AG10803 (cell line): Measurements from ENCODE around the gene WBP2NL.

Experiments
- DNase-seq: peaks from one replicate; pipeline ENCODE4 v3.0.0; 2010; ENCODE audit warnings: low read depth
- H3K4me3 ChIP-seq: 2 replicates; pipeline ENCODE4 v1.5.1; 2011; ENCODE audit warnings: mild to moderate bottlenecking, low read length, control low read depth
- CTCF ChIP-seq: conservative IDR thresholded peaks from 2 replicates; pipeline ENCODE4 v1.5.1; 2011; ENCODE audit warnings: mild to moderate bottlenecking, low read length, control low read depth, inconsistent platforms

The WBP2NL gene

GRCh38 chr22:41992496-41992895 is 6.1 kb upstream of the WBP2NL start:
- no peak for DNase-seq
- no peak overlapping the region for H3K4me3 ChIP-seq
- no peak for TF ChIP-seq CTCF

GRCh38 chr22:41995211-41995610 is 3.4 kb upstream of the WBP2NL start:
- no peak for TF ChIP-seq CTCF
- no peak overlapping the region for H3K4me3 ChIP-seq

GRCh38 chr22:41996826-41997225 is 1.8 kb upstream of the WBP2NL start:
- TF ChIP-seq CTCF: no peak
- no peak overlapping the region for H3K4me3 ChIP-seq
- DNase-seq: no peak

More at GRCh38 chr22:41995211-41995610, 3.4 kb upstream of the WBP2NL start:
- DNase-seq: no peak

- DNase-seq: no peak
Observed at GRCh38 chr22:42000466-42000865, 1.9 kb downstream of the WBP2NL start.

GRCh38 chr22:42001121-42001520 is 2.5 kb downstream of the WBP2NL start:
- H3K4me3 ChIP-seq: no peak overlapping the region
- TF ChIP-seq CTCF: no peak
- DNase-seq: no peak

More at GRCh38 chr22:42000466-42000865, 1.9 kb downstream of the WBP2NL start:
- H3K4me3 ChIP-seq: no peak overlapping the region
- no peak for TF ChIP-seq CTCF

- no peak for TF ChIP-seq CTCF
- no peak for DNase-seq
- no peak overlapping the region for H3K4me3 ChIP-seq
Observed at GRCh38 chr22:42001706-42002105, 3.1 kb downstream of the WBP2NL start.

GRCh38 chr22:42007922-42008321 is 9.3 kb downstream of the WBP2NL start:
- H3K4me3 ChIP-seq: no peak overlapping the region
- DNase-seq: no peak
- TF ChIP-seq CTCF: no peak
